ENCODE results near the gene EZR.

EZR gene

DNA sequence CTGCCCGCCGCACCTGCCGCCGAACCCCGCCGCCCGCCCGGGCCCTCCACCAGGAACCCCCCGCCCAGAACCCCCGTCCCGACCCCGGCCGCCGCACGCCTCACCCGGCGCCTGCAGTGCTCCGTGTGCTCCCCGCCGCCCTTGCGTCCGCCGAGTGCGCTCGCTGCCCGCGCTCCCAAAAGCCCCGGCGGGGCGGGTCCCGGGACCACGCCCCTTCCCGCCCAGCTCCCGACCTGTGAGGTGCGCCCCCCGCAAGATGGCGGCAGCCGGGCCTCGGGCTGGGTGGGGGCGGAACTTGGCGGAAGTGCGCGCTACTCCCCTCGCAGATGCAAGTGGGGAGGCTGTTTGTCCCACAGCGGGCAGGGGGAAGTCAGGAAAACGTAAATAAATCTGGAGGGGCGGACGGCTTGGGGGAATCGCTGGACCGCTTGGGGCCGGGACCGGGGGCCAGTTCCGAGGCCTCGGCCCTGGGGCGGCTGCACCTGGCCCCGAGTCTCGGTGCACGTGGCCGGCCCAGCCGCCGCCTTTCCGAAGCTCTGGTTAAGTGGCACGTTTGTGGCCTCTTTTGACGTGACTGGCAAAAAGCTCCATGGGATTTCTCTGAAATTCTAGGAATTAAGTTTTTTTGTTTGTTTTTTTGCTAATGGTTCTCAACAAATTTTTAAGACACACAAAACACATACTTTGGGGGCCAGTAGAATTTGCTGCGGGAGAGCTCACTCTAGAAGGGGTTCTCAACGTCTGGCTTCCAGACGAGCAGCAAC is at the start of gene EZR:
Gene EZR (minus strand): TSS at position 156 of the 764 bp plus-strand sequence. CDS start 1,275 bp downstream, outside the sequence.
- DNase-seq, result peak; percentile 74 to 80

GRCh38 chr6:158868122-158868480 is 48.9 kb upstream of the EZR start:
- no peak for DNase-seq

DNA sequence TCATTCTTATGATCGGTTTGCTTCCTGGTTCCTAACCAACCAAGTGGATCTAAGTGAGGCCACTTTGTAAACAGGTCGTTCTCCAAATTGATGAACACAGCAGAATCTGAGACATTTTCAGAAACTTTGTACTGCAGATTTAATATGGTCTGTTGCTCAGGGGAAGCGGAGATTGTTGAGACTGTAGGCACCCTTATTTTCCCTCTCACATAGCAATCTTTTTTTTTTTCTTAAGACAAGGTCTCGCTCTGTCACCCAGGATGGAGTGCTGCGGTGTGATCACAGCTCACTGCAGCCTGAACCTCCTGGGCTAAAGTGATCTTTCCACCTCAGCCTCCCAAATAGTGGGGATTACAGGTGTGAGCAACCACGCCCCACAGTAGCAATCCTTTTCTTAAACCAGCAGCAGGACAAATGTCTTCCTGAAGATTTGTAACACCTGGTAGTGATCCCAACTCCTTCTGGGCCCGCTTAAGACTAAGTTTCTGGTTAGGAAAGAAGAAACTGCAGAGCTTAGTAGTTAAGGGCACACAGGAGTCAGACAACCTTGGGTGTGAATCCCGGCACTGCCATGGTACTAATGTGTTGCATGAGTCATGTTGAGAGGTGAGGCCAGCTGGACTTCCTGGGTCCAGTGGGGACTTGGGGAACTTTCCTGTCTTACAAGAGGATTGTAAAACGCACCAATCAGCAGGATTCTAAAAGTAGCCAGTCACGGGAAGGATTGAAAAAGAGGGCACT is 48.4 kb upstream of the EZR start:
- no peak for DNase-seq

DNA sequence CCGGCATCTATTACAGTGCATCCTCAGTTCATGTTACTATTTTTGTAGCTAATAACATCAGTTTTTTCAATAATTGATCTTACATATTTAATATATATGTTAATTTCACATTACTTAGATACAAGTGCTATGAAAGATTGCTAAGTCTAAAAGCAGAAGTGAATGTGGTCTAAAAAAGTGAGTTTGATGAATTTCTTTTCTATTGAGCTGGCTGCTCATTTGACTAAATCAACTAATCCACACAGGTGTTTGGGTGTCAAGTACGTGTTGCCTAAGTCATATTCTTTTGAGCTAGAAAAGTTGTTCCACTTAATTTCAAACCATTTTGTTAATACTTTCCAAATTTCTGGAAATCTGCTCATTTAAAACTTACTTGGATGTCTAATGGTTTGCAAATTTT is 46.6 kb upstream of the EZR start:
- no peak for DNase-seq

GRCh38 chr6:158863646-158864045 is 44.5 kb upstream of the EZR start:
- DNase-seq, result no peak

DNA sequence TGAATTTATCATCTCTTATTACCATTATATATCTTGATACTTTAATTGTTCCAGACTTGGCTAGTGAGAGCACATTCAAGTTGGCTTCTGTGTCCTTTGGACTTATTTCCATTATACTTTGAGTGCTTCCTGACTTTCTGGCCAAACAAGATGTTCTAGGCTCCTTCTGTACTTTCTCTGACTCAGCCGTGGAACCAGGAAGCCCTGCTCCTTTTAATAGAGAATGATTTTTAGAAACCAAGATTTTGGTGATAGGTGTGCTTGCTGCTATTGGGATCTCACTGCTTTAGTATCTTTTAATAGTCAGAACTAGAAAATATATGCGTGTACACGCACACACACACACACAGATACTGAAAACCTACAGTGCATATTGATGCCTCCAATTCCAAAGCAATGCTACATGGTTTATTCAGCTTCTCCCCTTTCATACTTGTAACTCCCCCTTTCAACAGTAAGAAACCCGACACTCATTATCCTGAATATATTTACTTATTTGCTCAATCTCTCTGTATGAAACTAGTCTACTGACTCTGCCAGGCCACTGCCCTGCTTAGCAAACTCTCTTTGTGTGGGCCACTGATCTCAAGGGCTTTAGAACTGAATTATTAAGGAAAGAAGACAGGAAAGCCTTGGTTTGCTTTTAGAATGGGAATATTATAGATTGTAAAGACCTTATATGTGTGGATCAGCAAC is 42.7 kb upstream of the EZR start:
- no peak for DNase-seq

- DNase-seq, result no peak
Measured at GRCh38 chr6:158860279-158860865, 41.2 kb upstream of the EZR start.

GRCh38 chr6:158856261-158856660 is 37.1 kb upstream of the EZR start:
- DNase-seq, result no peak

- no peak for DNase-seq
Measured at GRCh38 chr6:158854214-158855101, 35.3 kb upstream of the EZR start.

DNA sequence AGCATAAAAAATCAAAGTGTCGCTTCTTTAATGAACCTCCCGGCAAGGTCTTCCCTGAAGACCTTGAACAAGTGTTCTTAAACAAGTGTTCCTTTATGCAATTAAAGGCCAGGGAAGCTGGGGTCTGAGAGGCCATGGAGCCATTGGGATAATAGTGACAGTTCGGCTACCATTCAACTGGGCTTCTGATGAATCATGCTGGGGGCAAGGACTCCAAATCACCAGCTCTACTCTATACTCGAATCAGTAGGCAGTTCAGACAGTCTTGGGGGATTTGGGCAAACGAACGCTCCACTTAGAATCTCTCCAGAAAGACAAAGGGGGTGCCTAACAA is 34.7 kb upstream of the EZR start:
- DNase-seq, result no peak

- DNase-seq, result peak; percentile 71 to 80
Measured at GRCh38 chr6:158853072-158853879, 34.1 kb upstream of the EZR start.

DNA sequence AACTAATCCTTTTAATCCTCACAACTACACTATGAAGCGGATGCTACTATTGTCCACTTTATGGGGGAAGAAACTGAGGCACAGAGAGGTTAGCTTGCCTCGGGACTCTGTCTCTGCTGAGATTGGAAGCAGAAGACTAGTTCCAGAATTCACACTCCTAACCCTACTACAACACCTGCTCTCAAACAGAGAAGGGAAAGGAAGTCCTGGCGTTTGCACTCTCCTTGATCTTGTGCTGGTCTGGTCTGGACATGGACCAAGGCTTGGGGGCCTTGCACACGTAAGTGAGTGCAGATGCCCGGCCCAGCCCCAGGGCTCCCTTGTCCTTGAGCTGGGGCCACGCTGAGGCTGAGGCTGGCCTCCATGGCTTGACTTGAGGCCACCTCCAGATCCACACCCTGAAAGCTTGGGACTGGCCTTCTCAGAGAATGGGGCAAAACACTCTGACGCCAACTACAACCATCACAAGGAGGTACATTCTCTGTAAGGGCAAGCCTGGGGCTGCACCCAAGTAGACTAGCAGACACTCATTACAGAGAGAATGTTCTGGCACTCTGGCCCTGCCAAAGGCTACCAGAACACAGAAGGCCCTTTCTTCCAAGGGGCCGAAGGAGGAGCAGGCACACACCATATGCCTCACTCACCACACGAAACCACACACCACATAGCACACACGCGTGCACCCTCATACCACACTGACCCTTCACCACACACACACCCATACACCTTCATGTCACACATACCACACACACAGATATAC is 33.3 kb upstream of the EZR start:
- DNase-seq, result no peak

- DNase-seq, result no peak
Measured at GRCh38 chr6:158850807-158851115, 31.6 kb upstream of the EZR start.

GRCh38 chr6:158849899-158850806 is 31.0 kb upstream of the EZR start:
- DNase-seq, result peak; percentile 29 to 38

DNA sequence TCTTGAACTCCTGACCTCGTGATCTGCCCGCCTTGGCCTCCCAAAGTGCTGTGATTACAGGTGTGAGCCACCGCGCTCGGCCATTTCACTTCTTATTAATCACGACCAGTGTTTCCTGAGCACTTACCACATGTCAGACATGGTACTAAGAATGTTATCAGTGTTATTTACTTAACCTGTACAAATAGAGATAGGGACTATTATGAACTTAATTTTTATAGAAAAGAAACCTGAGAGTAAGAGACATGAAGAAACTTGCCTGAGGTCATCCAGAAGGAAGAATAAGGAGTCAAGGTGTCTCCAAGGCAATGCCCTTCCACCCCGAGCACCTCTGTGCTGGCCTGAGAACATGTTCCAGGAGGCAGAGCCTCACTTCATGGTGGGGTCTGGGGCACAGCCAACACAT is 29.3 kb upstream of the EZR start:
- no peak for DNase-seq

- DNase-seq, result no peak
Measured at GRCh38 chr6:158847786-158848185, 28.6 kb upstream of the EZR start.

DNA sequence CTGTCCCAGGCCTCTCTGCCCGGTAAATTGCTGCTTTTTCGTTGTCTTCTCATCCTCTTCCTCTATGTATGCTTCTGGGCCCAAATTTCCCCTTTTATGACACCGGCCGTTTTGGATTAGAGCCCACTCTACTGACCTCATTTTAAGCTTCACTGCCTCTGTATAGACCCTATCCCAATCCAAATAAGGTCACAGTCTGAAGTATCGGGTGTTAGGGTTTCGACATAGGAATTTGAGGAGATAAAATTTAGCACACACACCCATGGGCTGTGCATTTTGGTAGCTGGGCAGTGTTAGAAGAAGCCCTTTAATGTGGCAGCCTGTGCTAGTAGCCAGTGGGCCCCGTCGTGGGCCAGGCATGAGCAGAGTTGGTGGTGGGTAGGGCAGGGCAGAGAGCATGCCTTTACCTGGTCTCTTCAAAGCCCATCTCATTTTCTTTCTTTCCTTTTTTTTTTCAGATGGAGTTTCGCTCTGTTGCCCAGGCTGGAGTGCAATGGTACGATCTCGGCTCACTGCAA is 27.9 kb upstream of the EZR start:
- DNase-seq, result no peak

GRCh38 chr6:158843751-158844683 is 24.8 kb upstream of the EZR start:
- no peak for DNase-seq

GRCh38 chr6:158841358-158841757 is 22.2 kb upstream of the EZR start:
- no peak for DNase-seq
